Endothelial cell of umbilical vein (primary cell): ENCODE measurements around the gene LPIN1. TPM values are rescaled to one million over a fixed set of nuclear protein-coding genes. Genes with fewer than 3 reads are reported as not detected.
A peak's percentile ranks its signal among the peaks of the same experiment; 100 is the strongest.

Experiments
- BruUV-seq: library from RNA; stranded (reverse); fragments of 400-500 nt; replicated peaks from 2 replicates; lab custom pipeline; 2021; lab: Mats Ljungman, UMichigan
- CTCF ChIA-PET: fragments of 300-600, 350-600 bp; sonication (Branson Sonifier 250); formaldehyde crosslinking; loops from one replicate; lab custom pipeline; 2021; ENCODE audit warnings: antibody characterized with exemption, inconsistent platforms; lab: Charles Lee
- POLR2A ChIA-PET: fragments of 300-600, 350-600 bp; sonication (Branson Sonifier 250); formaldehyde crosslinking; loops from one replicate; lab custom pipeline; 2021; ENCODE audit warnings: antibody characterized with exemption, inconsistent platforms; lab: Charles Lee
- DNase-seq: peaks from one replicate; pipeline ENCODE4 v3.0.0-alpha.2; 2011; ENCODE audit warnings: low read depth, low spot score
- FAIRE-seq: peaks from 2 replicates; lab custom pipeline; 2011; peaks lifted over from hg19 to GRCh38; lab: Jason Lieb, UNC
- H2AFZ ChIP-seq: 2 replicates; pipeline ENCODE4 v1.6.0; 2012; ENCODE audit warnings: low read depth, low read length, control low read depth, inconsistent platforms
- H3K27ac ChIP-seq: 2 replicates; pipeline ENCODE4 v1.5.1; 2011; ENCODE audit warnings: low read depth, mild to moderate bottlenecking, control low read depth, low read length, moderate library complexity; ENCODE audit not compliant: insufficient read depth
- H3K27me3 ChIP-seq, 2 experiments: 2 replicates each; pipeline versions ENCODE4 v1.6.0 to v1.6.1; 2011; ENCODE audit warnings: low read length in 2 of 2, mixed read lengths in 1 of 2; ENCODE audit not compliant: control insufficient read depth in 2 of 2, insufficient read depth in 2 of 2
- H3K36me3 ChIP-seq, 2 experiments: 2 replicates in 1 of 2; 3 replicates in 1 of 2; pipeline ENCODE4 v1.5.1; 2011; ENCODE audit warnings: low read length in 2 of 2, mild to moderate bottlenecking in 1 of 2, moderate library complexity in 1 of 2; ENCODE audit not compliant: control insufficient read depth in 2 of 2, insufficient read depth in 2 of 2; ENCODE audit errors: extremely low read depth in 1 of 2
- H3K4me1 ChIP-seq: 3 replicates; pipeline ENCODE4 v1.5.1; 2011; ENCODE audit warnings: mild to moderate bottlenecking, low read length; ENCODE audit not compliant: control insufficient read depth, insufficient read depth; ENCODE audit errors: extremely low read depth
- H3K4me2 ChIP-seq: 2 replicates; pipeline ENCODE4 v1.6.1; 2011; ENCODE audit warnings: low read length, control low read depth, mixed read lengths; ENCODE audit not compliant: insufficient read depth
- H3K4me3 ChIP-seq, 3 experiments: fragments of 200-600 bp in 1 of 3; sonication (generic), shearing (Covaris generic) in 1 of 3; replicated peaks in 1 of 3; 2 replicates each; pipeline ENCODE4 v1.5.1; 2011 to 2016; ENCODE audit warnings: control low read depth in 3 of 3, low read length in 3 of 3, mild to moderate bottlenecking in 2 of 3, inconsistent platforms in 1 of 3, low read depth in 1 of 3, moderate library complexity in 1 of 3; ENCODE audit not compliant: insufficient read depth in 1 of 3
- H3K79me2 ChIP-seq: 2 replicates; pipeline ENCODE4 v1.6.0; 2012; ENCODE audit warnings: low read length, inconsistent platforms; ENCODE audit not compliant: control insufficient read depth, insufficient read depth
- H3K9ac ChIP-seq: replicated peaks from 2 replicates; pipeline ENCODE3; 2011; ENCODE audit warnings: low read length, control low read depth; ENCODE audit not compliant: insufficient read depth; ENCODE audit errors: extremely low read depth
- H3K9me1 ChIP-seq: replicated peaks from 3 replicates; pipeline ENCODE4 v1.6.0; 2011; ENCODE audit warnings: mild to moderate bottlenecking, low read length; ENCODE audit not compliant: control insufficient read depth, insufficient read depth; ENCODE audit errors: extremely low read depth
- H3K9me3 ChIP-seq: replicated peaks from 2 replicates; pipeline ENCODE4 v1.5.1; 2012; ENCODE audit warnings: low read length, inconsistent platforms; ENCODE audit not compliant: control insufficient read depth, insufficient read depth
- H4K20me1 ChIP-seq: replicated peaks from 2 replicates; pipeline ENCODE3; 2011; ENCODE audit warnings: mild to moderate bottlenecking, low read length; ENCODE audit not compliant: control insufficient read depth, insufficient read depth; ENCODE audit errors: extremely low read depth
- EZH2 ChIP-seq: IDR thresholded peaks from 2 replicates; pipeline ENCODE4 v1.6.1; 2012; ENCODE audit warnings: borderline replicate concordance, low read depth, mild to moderate bottlenecking, moderate library complexity, low read length, inconsistent platforms; ENCODE audit not compliant: severe bottlenecking
- FOS ChIP-seq: IDR thresholded peaks from 2 replicates; pipeline ENCODE4 v1.6.1; 2011; ENCODE audit warnings: mild to moderate bottlenecking, low read length, moderate library complexity, borderline replicate concordance; ENCODE audit not compliant: insufficient read depth
- GATA2 ChIP-seq: IDR thresholded peaks from 2 replicates; pipeline ENCODE4 v1.7.0; 2011; ENCODE audit warnings: low read depth, mild to moderate bottlenecking, moderate library complexity, mixed read lengths, low read length; ENCODE audit not compliant: insufficient read length, insufficient read depth
- JUN ChIP-seq: IDR thresholded peaks from 2 replicates; pipeline ENCODE4 v1.6.1; 2011; ENCODE audit warnings: borderline replicate concordance, low read depth; ENCODE audit not compliant: insufficient read length, insufficient read depth
- POLR2AphosphoS5 ChIP-seq: IDR thresholded peaks from 2 replicates; pipeline ENCODE4 v1.6.1; 2012; ENCODE audit warnings: low read depth, mild to moderate bottlenecking, control low read depth, low read length, moderate library complexity; ENCODE audit not compliant: insufficient read depth
- dilution Hi-C: fragments of 300-500 bp; cut with MboI; formaldehyde crosslinking; loops from one replicate; pipeline ENCODE4 v1.15.0; 2019; ENCODE audit warnings: low sequenced_read_pairs; ENCODE audit not compliant: extremely low pct_ligation_motif_present
- intact Hi-C: fragments of 100-400 bp; cut with micrococcal nuclease; formaldehyde crosslinking; loops from one replicate; pipeline ENCODE4 v1.10.0; 2022
- polyA plus RNA-seq, 4 experiments: library from polyadenylated mRNA; depleted of rRNA in 3 of 4; stranded (reverse) in 3 of 4; unstranded in 1 of 4; fragments of >200 nt; gene quantifications; 2 replicates each; pipeline versions ENCODE4 v1.2.1 to v1.2.3, GENCODE V29; 2011 to 2012; ENCODE audit warnings: missing spikeins in 1 of 4
- total RNA-seq: library from RNA; stranded (reverse); gene quantifications from 2 replicates; pipeline ENCODE4 v1.2.3, GENCODE V29; 2021
- TF ChIP-seq, protein P1 (sequence below): IDR thresholded peaks from 2 replicates; pipeline ENCODE4 v1.6.1; 2011; ENCODE audit not compliant: insufficient read depth, insufficient read length

The LPIN1 gene
- total and polyA plus RNA-seq, 2 donors (not counting 3 experiments of a cell fraction or from before 2014, with no cell fraction given): 26.6 to 80.4 TPM

DNA sequence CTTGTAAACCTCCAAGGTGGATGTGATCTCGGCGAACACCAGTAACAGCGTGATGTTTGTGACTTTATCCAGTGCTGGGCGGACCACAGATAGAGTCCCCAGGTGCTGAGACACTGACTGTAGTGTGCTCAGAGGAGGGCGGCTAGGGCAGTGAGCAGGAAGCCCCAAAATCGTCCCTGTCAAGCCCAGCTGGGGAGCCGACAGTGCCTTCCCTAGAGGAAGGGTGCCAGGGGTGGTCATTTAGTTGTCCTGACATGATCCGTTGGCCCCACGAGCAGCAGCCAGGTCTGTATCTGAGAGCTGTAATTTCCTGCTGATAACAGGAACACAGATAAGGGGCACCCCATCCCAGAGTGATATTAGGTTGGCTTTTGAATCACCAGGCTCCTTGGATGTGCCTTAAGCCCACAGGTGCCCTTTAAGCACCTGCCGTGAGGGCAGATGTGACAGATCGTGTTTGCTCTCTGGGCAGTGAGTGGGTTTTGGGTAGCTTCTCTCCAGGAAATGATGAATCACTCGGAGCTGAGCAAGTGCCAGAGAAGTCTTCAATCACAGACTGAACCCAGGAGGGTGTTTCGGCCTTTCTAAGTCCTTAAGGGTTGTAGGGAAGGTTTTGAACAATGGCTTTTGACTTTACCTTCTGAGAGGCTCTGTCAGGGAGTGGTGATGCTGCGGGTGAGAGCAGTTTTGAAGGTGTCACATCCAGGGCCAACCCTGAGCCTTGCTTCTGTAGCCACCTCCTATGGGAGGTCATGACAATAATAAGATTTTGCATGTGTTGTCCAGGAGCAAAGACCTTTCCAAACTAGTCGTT, 7.7 kb downstream of the LPIN1 start:
- Histone ChIP-seq H3K4me2 (peak overlapping the region; percentile 67), H2AFZ (no peak overlapping the region), H3K27ac (peak overlapping the region; percentile 78), H3K36me3 (peaks cover 0 to 2% of the 10 kb centered on the region in 2 experiments), H3K4me1 (peaks cover 30% of the 10 kb centered on the region), H3K9me3 (no peaks in the 10 kb centered on the region), H4K20me1 (no peaks in the 10 kb centered on the region), H3K9me1 (no peaks in the 10 kb centered on the region), H3K79me2 (peaks cover 90% of the 10 kb centered on the region), H3K27me3 (no peaks in the 10 kb centered on the region), H3K4me3 (peak overlapping the region in 1 of 3 experiments; percentile 41), H3K9ac (peak overlapping the region; percentile 40)
- DNase-seq (peak; percentile 86), FAIRE-seq (peak; percentile 97)
- ChIA-PET POLR2A (interaction anchor here (0.7 to 1.3 kb wide), 2 partner anchors 10 to 57 kb away, joined by 3 to 7 read pairs; no protein-coding TSS in a partner anchor), CTCF (interaction anchor here (0.7 to 3.9 kb wide), 11 partner anchors 10 to 66 kb away, joined by 3 to 33 read pairs (median 9); no protein-coding TSS in a partner anchor)
- TSS peak; percentile 80 for BruUV-seq
- TF ChIP-seq, protein P1, sequence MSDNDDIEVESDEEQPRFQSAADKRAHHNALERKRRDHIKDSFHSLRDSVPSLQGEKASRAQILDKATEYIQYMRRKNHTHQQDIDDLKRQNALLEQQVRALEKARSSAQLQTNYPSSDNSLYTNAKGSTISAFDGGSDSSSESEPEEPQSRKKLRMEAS: no peak
- TF ChIP-seq GATA2: no peak
- TF ChIP-seq JUN: peak; percentile 70
- peak; percentile 89 for TF ChIP-seq FOS
- no peak for TF ChIP-seq EZH2
- TF ChIP-seq POLR2AphosphoS5: peak; percentile 67
- intact Hi-C loops: loop anchor here (1.0 kb wide), 2 partner anchors 10 to 21 kb away; no protein-coding TSS in a partner anchor
- dilution Hi-C loops: no loop called here
